GM21529 (cell line): ENCODE results near the gene MPPED1.

Experiments used
- ATAC-seq: cut with Tn5 transposase; IDR thresholded peaks from one replicate; pipeline ENCODE4 v1.9.1; 2021; ENCODE audit not compliant: unreplicated experiment

MPPED1 gene

GRCh38 chr22:43514476-43515157 is 102.8 kb downstream of the MPPED1 start:
- no peak for ATAC-seq

GRCh38 chr22:43515411-43515810 is 103.6 kb downstream of the MPPED1 start:
- no peak for ATAC-seq

- no peak for ATAC-seq
Observed at GRCh38 chr22:43515902-43516301, 104.1 kb downstream of the MPPED1 start.

GRCh38 chr22:43516386-43516785 is 104.6 kb downstream of the MPPED1 start:
- no peak for ATAC-seq

- no peak for ATAC-seq
Observed at GRCh38 chr22:43516996-43517635, 105.3 kb downstream of the MPPED1 start.

GRCh38 chr22:43520632-43521039 is 108.8 kb downstream of the MPPED1 start:
- ATAC-seq: no peak

GRCh38 chr22:43521716-43522115 is 109.9 kb downstream of the MPPED1 start:
- no peak for ATAC-seq

GRCh38 chr22:43526117-43526655 is 114.4 kb downstream of the MPPED1 start:
- no peak for ATAC-seq

GRCh38 chr22:43526946-43527345 is 115.1 kb downstream of the MPPED1 start:
- no peak for ATAC-seq

GRCh38 chr22:43528601-43529360 is 117.0 kb downstream of the MPPED1 start:
- ATAC-seq: no peak

- no peak for ATAC-seq
Observed at GRCh38 chr22:43529461-43529860, 117.6 kb downstream of the MPPED1 start.

- no peak for ATAC-seq
Observed at GRCh38 chr22:43529934-43530333, 118.1 kb downstream of the MPPED1 start.

GRCh38 chr22:43530349-43531201 is 118.8 kb downstream of the MPPED1 start:
- no peak for ATAC-seq

- no peak for ATAC-seq
Observed at GRCh38 chr22:43531651-43532050, 119.8 kb downstream of the MPPED1 start.

- no peak for ATAC-seq
Observed at GRCh38 chr22:43532301-43533155, 120.7 kb downstream of the MPPED1 start.

GRCh38 chr22:43533156-43533530 is 121.3 kb downstream of the MPPED1 start:
- ATAC-seq: no peak

GRCh38 chr22:43533656-43534428 is 122.0 kb downstream of the MPPED1 start:
- ATAC-seq: no peak

- ATAC-seq: no peak
Observed at GRCh38 chr22:43534916-43535315, 123.1 kb downstream of the MPPED1 start.

GRCh38 chr22:43535336-43535735 is 123.5 kb downstream of the MPPED1 start:
- no peak for ATAC-seq
